ENCODE results near the gene NSF. TPM values are rescaled to one million over a fixed set of nuclear protein-coding genes. Genes with fewer than 3 reads are reported as not detected.

The NSF gene
- 45.4 and 55.2 TPM in 2 replicates for total RNA-seq

GRCh38 chr17:46590157-46591146 lies at the start of gene NSF:
Gene NSF, plus strand, starts transcription at chr17:46590669. Its CDS starts 107 bp downstream, at chr17:46590776.

DNA sequence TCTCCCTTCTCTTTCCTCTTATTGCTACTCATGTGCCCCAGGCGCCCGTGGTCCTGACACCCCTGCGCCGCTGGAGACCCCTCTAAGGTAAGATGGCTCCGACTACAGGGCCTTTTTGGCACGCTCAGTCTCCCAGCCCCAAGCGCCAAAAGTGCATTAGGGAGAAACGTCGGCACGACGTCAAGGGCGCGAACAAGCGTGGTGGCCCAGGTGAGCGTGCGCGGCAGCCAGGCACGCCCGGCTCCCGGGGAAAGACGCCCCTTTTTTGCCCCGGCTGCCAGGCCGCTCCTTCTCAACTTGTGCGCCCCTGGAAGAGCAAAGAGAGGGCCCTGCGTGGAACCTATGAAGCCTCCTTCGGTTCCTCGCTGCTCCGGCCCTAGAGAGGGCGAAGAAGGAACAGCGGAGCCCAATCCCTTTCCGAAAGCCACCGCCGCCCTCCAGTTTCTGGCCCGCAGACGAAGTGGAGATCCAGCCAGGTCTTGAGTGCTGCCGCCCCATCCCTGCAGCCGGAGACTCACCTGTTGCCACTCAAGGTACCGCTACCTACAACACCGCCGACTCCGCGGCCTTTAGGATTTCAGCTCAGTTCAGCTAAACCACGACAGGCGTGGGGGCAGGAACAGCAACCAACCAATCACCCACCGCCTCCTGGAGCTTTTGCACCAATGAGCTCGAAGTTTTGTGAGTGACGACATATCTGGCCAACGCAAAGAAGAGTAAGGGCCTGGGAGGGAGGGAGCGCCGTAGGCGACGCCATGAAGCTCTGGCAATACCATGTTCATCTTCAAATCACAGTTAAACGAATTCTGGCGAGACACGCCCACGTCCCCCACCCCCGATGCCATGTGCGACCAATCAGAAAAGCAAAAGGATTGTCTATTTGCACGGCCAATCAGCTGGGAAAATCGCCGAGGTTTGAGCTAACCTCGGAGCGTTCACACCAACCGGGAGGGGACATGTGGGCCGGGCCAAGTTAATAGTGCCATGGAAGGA lies 11.1 kb upstream of the NSF start, which contains the start of gene ARL17A:
Gene ARL17A, minus strand, starts transcription at position 609 of the 993 bp plus-strand sequence. CDS start 3,369 bp downstream, outside the sequence.

Other genes with a start within 250 kb of the NSF start
- 3.8 and 4.8 TPM in 2 replicates for gene ARL17B, start 228.9 kb upstream of the NSF start, total RNA-seq
- gene LRRC37A2, start 78.2 kb upstream of the NSF start, total RNA-seq: 2.6 and 4.6 TPM in 2 replicates
- gene ARL17A, start 11.0 kb upstream of the NSF start, total RNA-seq: 6.9 and 7.0 TPM in 2 replicates
- gene WNT3, start 228.0 kb downstream of the NSF start, total RNA-seq: 1.0 and 1.4 TPM in 2 replicates

Data from smooth muscle cell of the pulmonary artery (primary cell).